Measurements from ENCODE around the gene PARVG. TPM values are rescaled to one million over a fixed set of nuclear protein-coding genes. Genes with fewer than 3 reads are reported as not detected.
"Not testable (repeated sequence)": the region's sequence is repeated elsewhere in the genome, so short reads cannot be mapped to it uniquely, and the experiment has no call there.

Gene PARVG
- total and polyA plus RNA-seq, 2 experiments from 2014 or later: not detected

DNA sequence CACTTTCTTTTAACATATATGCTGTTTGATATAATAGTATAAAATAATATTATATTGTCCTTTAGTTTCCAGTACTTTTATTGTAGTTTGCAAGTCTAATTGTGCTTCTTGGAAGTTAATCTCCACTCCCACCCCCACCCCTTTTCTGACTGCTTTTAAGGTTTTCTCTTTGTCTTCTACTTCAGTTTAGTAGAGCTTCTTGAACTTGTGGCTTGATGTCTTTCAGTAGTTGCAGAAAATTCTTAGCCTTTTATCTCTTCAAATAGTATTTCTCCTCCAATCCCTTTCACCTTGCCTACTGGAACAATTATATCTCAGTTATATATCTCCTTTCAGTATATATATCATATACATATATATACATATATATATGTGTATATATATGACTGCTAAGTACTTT is 56.6 kb downstream of the PARVG start:
- no peaks in the 10 kb centered on the region for H3K4me1 ChIP-seq (ENCODE audit: insufficient read depth)
- no peaks in the 10 kb centered on the region for H3F3A ChIP-seq (ENCODE audit: insufficient read depth)
- no peaks in the 10 kb centered on the region for H4K20me1 ChIP-seq (ENCODE audit: insufficient read depth)
- H3K9ac ChIP-seq: no peak overlapping the region
- in situ Hi-C loops (cut with MboI): no loop called here
- no peaks in the 10 kb centered on the region for H3K9me3 ChIP-seq (ENCODE audit: low read depth)
- no peak overlapping the region for H3K4me2 ChIP-seq (ENCODE audit: unreplicated experiment)
- DNase-seq: no peak
- H3K79me2 ChIP-seq (ENCODE audit: insufficient read depth): no peaks in the 10 kb centered on the region
- no peak overlapping the region for H2AFZ ChIP-seq
- H3K27ac ChIP-seq: no peak overlapping the region
- H3K36me3 ChIP-seq (ENCODE audit: low read depth): no peaks in the 10 kb centered on the region
- H3K9me2 ChIP-seq (ENCODE audit: insufficient read depth): no peaks in the 10 kb centered on the region
- TF ChIP-seq EZH2 (IDR thresholded peaks at IDR 0.05; ENCODE audit: insufficient read depth, poor library complexity, severe bottlenecking) (no peak), EZH2phosphoT487 (IDR thresholded peaks at IDR 0.05; ENCODE audit: insufficient read depth, low read depth) (no peak)
- H3K4me3 ChIP-seq: no peak overlapping the region
- H3K27me3 ChIP-seq (replicated peaks; ENCODE audit: insufficient read depth): no peaks in the 10 kb centered on the region

- H2AFZ ChIP-seq; H3K4me3 ChIP-seq; H3K36me3 ChIP-seq (ENCODE audit: low read depth); H3K9me2 ChIP-seq (ENCODE audit: insufficient read depth); H3K4me2 ChIP-seq (ENCODE audit: unreplicated experiment); H3K9ac ChIP-seq; H4K20me1 ChIP-seq (ENCODE audit: insufficient read depth); H3K27ac ChIP-seq; H3F3A ChIP-seq (ENCODE audit: insufficient read depth); H3K79me2 ChIP-seq (ENCODE audit: insufficient read depth); in situ Hi-C loops (cut with MboI); DNase-seq; H3K9me3 ChIP-seq (ENCODE audit: low read depth); H3K4me1 ChIP-seq (ENCODE audit: insufficient read depth); H3K27me3 ChIP-seq (replicated peaks; ENCODE audit: insufficient read depth): not testable (repeated sequence)
- 82 to 95% methylated on average over 3 of the region's 3 CpGs for WGBS, 2 experiments (ENCODE audit: low coverage in 1 of 2, low lambda C conversion rate in 2 of 2, missing lambda C conversion rate in 2 of 2)
Measured at GRCh38 chr22:44241121-44241520, 60.4 kb downstream of the PARVG start.

DNA sequence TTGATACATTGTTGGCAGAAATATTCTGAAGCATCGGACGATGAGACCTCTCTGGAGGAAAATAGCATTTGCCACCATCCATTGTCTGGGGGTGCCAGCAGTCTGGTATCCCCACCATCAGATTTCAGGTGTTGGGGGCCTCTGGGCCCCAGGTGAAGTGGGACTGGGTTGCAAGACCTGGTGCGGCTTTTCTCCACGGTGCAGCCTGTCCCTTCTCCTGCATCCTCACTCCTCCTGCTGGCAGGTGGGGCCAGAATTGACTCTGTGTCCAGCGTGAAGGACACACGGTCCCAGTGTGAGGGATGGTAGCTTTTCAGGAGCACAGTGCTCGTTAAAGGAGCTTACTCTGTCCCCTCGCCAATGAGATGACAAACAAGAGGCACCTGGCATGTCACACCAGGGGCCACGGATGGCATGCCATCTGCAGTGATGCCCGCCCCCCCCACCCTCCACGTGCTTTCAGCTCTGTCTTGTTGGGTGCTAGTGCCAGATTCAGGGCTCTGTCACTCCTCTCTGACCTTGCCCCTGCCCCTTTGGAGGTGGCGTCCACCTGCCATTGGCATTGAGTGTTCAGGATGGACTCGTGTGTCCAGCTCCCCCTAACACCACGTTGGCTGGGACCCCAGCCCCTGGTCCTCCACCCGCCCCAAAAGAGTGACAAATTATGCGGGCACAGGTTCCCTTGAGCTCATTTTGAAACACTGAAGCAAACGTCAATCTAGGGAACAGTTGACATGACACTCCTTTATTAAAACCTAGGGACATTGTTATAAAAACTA is 62.4 kb downstream of the PARVG start:
- no peak overlapping the region for H2AFZ ChIP-seq
- 71 to 72% methylated on average over 17 of the region's 17 CpGs for WGBS, 2 experiments (ENCODE audit: low coverage in 1 of 2, low lambda C conversion rate in 2 of 2, missing lambda C conversion rate in 2 of 2)
- no peak overlapping the region for H3K9ac ChIP-seq
- no peak for DNase-seq
- TF ChIP-seq EZH2 (IDR thresholded peaks at IDR 0.05; ENCODE audit: insufficient read depth, poor library complexity, severe bottlenecking): no peak
- no peak for TF ChIP-seq EZH2phosphoT487 (IDR thresholded peaks at IDR 0.05; ENCODE audit: insufficient read depth, low read depth)
- no peaks in the 10 kb centered on the region for H3K79me2 ChIP-seq (ENCODE audit: insufficient read depth)
- H4K20me1 ChIP-seq (ENCODE audit: insufficient read depth): no peaks in the 10 kb centered on the region
- in situ Hi-C loops (cut with MboI): no loop called here
- no peak overlapping the region for H3K4me2 ChIP-seq (ENCODE audit: unreplicated experiment)
- no peak overlapping the region for H3K4me3 ChIP-seq
- no peaks in the 10 kb centered on the region for H3K9me2 ChIP-seq (ENCODE audit: insufficient read depth)
- H3K27me3 ChIP-seq (replicated peaks; ENCODE audit: insufficient read depth): no peaks in the 10 kb centered on the region
- H3K4me1 ChIP-seq (ENCODE audit: insufficient read depth): no peaks in the 10 kb centered on the region
- H3K36me3 ChIP-seq (ENCODE audit: low read depth): no peaks in the 10 kb centered on the region
- H3F3A ChIP-seq (ENCODE audit: insufficient read depth): no peaks in the 10 kb centered on the region
- no peaks in the 10 kb centered on the region for H3K9me3 ChIP-seq (ENCODE audit: low read depth)
- no peak overlapping the region for H3K27ac ChIP-seq

GRCh38 chr22:44243761-44244160 is 63.0 kb downstream of the PARVG start:
- Histone ChIP-seq H3K36me3 (ENCODE audit: low read depth) (no peaks in the 10 kb centered on the region), H3K79me2 (ENCODE audit: insufficient read depth) (no peaks in the 10 kb centered on the region), H3F3A (ENCODE audit: insufficient read depth) (no peaks in the 10 kb centered on the region), H3K9me3 (ENCODE audit: low read depth) (no peaks in the 10 kb centered on the region), H3K4me3 (no peak overlapping the region), H3K9me2 (ENCODE audit: insufficient read depth) (no peaks in the 10 kb centered on the region), H3K9ac (no peak overlapping the region), H4K20me1 (ENCODE audit: insufficient read depth) (no peaks in the 10 kb centered on the region), H3K27ac (no peak overlapping the region), H3K27me3 (replicated peaks; ENCODE audit: insufficient read depth) (no peaks in the 10 kb centered on the region), H2AFZ (no peak overlapping the region), H3K4me2 (ENCODE audit: unreplicated experiment) (no peak overlapping the region), H3K4me1 (ENCODE audit: insufficient read depth) (no peaks in the 10 kb centered on the region)
- 87 to 90% methylated on average over 8 of the region's 8 CpGs for WGBS, 2 experiments (ENCODE audit: low coverage in 1 of 2, low lambda C conversion rate in 2 of 2, missing lambda C conversion rate in 2 of 2)
- TF ChIP-seq EZH2phosphoT487 (IDR thresholded peaks at IDR 0.05; ENCODE audit: insufficient read depth, low read depth): no peak
- TF ChIP-seq EZH2 (IDR thresholded peaks at IDR 0.05; ENCODE audit: insufficient read depth, poor library complexity, severe bottlenecking): no peak
- DNase-seq: no peak
- in situ Hi-C loops (cut with MboI): no loop called here

Data from GM23248 (cell line).